Astrocyte of the cerebellum (primary cell): ENCODE measurements around the gene CDC25C.
"Not testable (repeated sequence)": the region's sequence is repeated elsewhere in the genome, so short reads cannot be mapped to it uniquely, and the experiment has no call there.

Experiments
- DNase-seq: peaks from one replicate; pipeline ENCODE4 v3.0.0-alpha.2; 2011; ENCODE audit warnings: low read depth
- H3K4me3 ChIP-seq: 2 replicates; pipeline ENCODE4 v1.5.1; 2011; ENCODE audit warnings: mild to moderate bottlenecking, low read depth, low read length, moderate library complexity
- in situ Hi-C: cut with HindIII; loops from 2 replicates; pipeline ENCODE4 v1.10.0; 2017; ENCODE audit warnings: low sequenced_read_pairs
- TF ChIP-seq, protein P1 (sequence below): IDR thresholded peaks from 2 replicates; pipeline ENCODE4 v1.5.1; 2012; ENCODE audit warnings: low read length, low read depth, moderate library complexity, mild to moderate bottlenecking; ENCODE audit errors: missing control alignments

Gene CDC25C

DNA sequence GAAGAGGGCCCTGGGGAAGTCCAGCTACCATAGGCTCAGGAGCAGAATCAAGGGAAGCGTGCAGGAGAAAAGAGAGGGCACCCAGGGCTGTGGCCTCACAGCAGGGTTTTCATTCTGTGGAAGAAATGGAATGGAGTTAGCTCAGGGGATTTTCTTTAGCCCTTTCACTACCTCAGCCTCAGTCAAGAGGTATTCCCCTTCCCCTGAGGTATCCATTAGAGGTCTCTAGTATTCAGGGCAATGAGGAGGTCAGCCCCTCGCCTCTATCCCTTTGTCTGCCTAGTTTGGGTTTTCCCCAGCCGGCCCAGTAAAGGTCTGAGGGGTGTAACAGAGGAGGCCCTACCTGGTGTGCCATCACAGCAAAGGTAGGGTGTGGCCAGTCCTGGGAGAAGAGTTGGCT, 78.7 kb downstream of the CDC25C start:
- DNase-seq: no peak
- in situ Hi-C loops: no loop called here
- no peak overlapping the region for H3K4me3 ChIP-seq

DNA sequence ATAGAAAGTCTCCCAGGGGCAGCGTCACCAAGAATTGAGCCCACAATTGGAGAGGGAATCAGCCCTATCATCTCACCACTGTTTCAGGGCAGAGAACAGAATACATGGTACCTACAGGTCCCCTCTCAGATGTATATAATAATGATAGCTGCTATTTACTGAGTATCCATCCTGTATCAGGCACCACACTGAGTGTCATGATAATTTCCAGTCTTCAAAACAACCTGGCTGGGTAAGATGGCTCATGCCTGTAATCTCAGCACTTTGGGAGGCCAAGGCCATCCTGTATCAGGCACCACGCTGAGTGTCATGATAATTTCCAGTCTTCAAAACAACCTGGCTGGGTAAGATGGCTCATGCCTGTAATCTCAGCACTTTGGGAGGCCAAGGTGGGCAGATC, 83.8 kb downstream of the CDC25C start:
- in situ Hi-C loops: loop anchor here (10.0 kb wide), 1 partner anchor 67 kb away; no protein-coding TSS in a partner anchor
- DNase-seq, H3K4me3 ChIP-seq: not testable (repeated sequence)

More for the DNA sequence above, 78.7 kb downstream of the CDC25C start:
- TF ChIP-seq, protein P1, sequence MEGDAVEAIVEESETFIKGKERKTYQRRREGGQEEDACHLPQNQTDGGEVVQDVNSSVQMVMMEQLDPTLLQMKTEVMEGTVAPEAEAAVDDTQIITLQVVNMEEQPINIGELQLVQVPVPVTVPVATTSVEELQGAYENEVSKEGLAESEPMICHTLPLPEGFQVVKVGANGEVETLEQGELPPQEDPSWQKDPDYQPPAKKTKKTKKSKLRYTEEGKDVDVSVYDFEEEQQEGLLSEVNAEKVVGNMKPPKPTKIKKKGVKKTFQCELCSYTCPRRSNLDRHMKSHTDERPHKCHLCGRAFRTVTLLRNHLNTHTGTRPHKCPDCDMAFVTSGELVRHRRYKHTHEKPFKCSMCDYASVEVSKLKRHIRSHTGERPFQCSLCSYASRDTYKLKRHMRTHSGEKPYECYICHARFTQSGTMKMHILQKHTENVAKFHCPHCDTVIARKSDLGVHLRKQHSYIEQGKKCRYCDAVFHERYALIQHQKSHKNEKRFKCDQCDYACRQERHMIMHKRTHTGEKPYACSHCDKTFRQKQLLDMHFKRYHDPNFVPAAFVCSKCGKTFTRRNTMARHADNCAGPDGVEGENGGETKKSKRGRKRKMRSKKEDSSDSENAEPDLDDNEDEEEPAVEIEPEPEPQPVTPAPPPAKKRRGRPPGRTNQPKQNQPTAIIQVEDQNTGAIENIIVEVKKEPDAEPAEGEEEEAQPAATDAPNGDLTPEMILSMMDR: no peak

DNA sequence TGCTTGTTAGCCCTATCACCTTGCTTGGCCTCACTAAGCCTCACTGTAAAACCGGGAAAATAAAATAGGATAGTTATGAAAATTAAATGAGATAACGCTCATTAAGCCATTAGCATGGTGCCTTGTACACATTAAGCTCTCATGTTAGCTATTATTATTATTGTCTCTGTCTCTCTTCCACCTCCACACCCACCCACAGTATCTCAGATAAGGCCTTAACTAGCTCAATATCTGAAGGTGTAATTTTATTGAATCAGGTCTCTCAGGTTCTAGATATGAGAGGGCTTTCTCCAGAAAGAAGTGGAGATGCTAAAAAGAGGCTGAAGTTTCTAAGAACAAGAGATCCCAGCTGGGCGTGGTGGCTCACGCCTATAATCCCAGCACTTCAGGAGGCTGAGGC, 84.8 kb downstream of the CDC25C start:
- in situ Hi-C loops: loop anchor here (10.0 kb wide), 1 partner anchor 68 kb away; no protein-coding TSS in a partner anchor
- no peak overlapping the region for H3K4me3 ChIP-seq
- DNase-seq: no peak
- TF ChIP-seq, protein P1: no peak

DNA sequence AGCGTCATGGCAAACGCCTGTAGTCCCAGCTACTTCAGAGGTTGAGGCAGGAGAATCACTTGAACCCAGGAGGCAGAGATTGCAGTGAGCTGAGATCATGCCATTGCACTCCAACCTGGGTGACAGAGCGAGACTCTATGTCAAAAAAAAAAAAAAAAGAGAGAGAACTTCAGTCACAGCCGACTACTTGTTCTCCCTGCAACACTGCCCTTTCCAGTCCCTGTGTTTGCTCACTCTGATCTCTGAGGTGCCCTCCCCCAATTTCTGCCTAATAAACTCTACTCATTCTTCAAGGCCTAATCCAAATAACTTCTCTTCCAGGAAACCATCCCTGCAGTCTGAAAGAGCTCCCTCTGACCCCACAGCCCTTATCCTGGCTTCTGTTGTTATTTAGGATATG, 85.3 kb downstream of the CDC25C start:
- H3K4me3 ChIP-seq: no peak overlapping the region
- no peak for DNase-seq
- in situ Hi-C loops: loop anchor here (10.0 kb wide), 1 partner anchor 68 kb away; no protein-coding TSS in a partner anchor
- TF ChIP-seq, protein P1: no peak

DNA sequence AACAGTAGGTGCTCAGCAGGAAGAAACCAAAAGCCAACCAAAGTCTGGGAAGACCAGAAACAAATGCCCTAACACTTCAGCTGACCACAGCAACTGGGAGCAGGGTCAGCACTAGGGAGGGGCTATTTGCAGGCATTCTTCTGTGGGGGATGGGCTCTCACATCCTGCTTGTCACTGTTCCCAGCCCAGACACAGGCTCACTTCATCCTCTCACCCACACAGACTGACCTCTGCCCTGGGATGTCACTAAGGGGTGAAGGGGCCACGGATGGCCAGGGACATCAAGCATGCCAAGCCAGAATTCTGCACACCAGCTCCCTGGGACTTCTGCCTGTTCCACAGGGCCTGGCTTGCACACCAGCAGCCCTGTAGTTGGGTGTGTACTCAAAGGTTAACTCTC, 85.9 kb downstream of the CDC25C start:
- in situ Hi-C loops: loop anchor here (10.0 kb wide), 1 partner anchor 69 kb away; no protein-coding TSS in a partner anchor
- no peak for DNase-seq
- H3K4me3 ChIP-seq: no peak overlapping the region
- TF ChIP-seq, protein P1: no peak

DNA sequence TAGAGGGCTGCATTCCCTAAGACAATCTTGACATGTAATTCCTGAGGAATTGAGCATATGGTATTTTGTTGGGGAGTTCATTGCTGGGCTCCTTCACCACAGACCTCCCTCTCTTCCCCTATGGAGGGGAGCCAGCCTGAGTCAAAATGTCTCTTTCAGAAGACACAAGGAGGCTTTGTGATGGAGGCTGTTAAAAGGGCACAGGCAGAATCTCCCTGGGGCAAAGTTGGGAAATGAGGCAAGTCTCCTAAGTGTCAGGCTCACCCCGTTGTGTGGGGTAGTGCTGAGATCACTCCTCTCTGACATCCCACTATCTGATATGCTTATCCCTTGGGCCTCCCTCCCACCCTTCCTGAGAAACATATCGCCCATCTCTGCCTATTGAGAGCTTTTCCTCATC, 87.8 kb downstream of the CDC25C start:
- in situ Hi-C loops: loop anchor here (10.0 kb wide), 1 partner anchor 71 kb away; no protein-coding TSS in a partner anchor
- TF ChIP-seq, protein P1: no peak
- no peak for DNase-seq
- H3K4me3 ChIP-seq: no peak overlapping the region

DNA sequence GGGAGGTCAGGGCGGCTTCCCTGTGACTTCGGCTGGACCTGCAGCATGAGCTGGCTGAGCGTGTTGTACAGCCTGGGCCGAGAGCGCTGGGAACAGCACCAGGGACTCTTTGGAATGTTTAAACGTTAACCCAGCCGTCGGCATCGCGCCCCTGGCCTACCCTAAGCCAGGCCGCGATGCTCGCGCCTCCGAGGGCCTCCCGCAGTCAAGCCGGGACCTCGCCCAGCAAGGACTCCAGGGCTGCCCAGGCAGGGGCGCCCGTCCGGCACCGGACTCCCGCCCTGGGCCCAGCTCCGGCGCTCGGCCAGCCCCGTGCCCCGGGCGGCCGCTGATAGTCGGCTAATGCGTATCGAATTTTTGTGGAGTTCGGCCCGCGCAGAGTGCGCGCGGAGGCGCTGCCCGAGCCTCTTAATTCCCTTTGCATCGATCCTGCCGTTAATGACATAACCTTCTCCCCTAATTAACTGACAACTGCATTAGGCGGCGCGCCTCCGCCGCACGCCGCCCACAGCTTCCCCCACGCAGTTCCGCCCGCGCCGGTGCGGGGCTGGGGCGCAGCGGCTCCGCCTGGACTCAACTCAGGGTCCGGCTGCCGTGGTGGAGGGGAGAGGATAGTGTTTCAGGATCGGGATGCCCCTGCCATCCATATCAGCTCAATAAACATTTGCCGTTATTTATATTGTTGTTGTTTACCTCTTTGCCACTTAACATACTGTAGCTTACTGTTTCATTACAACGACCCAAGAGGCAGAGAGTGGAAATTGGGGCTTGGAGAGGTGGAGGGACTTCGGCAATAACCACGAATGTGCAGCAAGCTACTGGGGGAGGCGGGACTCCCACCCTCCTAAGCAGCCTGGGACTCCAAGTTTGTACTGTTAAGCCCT, 89.7 kb downstream of the CDC25C start:
- H3K4me3 ChIP-seq: peak overlapping the region; percentile 36
- TF ChIP-seq, protein P1: no peak
- no peak for DNase-seq
- in situ Hi-C loops: loop anchor here (10.0 kb wide), 1 partner anchor 73 kb away; no protein-coding TSS in a partner anchor
